Activated CD8-positive, alpha-beta memory T cell treated with anti-CD3 and anti-CD28 coated beads, Interleukin-2, amount 50 U/mL, for 4 hours (primary cell): ENCODE results near the gene PRPF38B.

Source experiments
- DNase-seq: peaks from one replicate; pipeline ENCODE4 v3.0.0-alpha.2; 2020

The PRPF38B gene

GRCh38 chr1:108719656-108720435 is 27.7 kb downstream of the PRPF38B start:
- no peak for DNase-seq

GRCh38 chr1:108722292-108722691 is 30.2 kb downstream of the PRPF38B start:
- no peak for DNase-seq

GRCh38 chr1:108725906-108726305 is 33.8 kb downstream of the PRPF38B start:
- DNase-seq: no peak

- DNase-seq: no peak
Observed at GRCh38 chr1:108728327-108728923, 36.3 kb downstream of the PRPF38B start.

GRCh38 chr1:108729481-108729880 is 37.4 kb downstream of the PRPF38B start:
- DNase-seq: no peak

- no peak for DNase-seq
Observed at GRCh38 chr1:108732398-108732797, 40.3 kb downstream of the PRPF38B start.

GRCh38 chr1:108734171-108734865 is 42.2 kb downstream of the PRPF38B start:
- DNase-seq: no peak

- no peak for DNase-seq
Observed at GRCh38 chr1:108742253-108742652, 50.1 kb downstream of the PRPF38B start.

GRCh38 chr1:108745980-108746381 is 53.9 kb downstream of the PRPF38B start:
- no peak for DNase-seq

- peak; percentile 100 for DNase-seq
Observed at GRCh38 chr1:108746382-108747170, 54.5 kb downstream of the PRPF38B start, which contains the start of gene STXBP3. TSS of gene STXBP3 (plus strand) at chr1:108746674. CDS start at chr1:108746738, 64 bp downstream.

GRCh38 chr1:108747171-108747850 is 55.2 kb downstream of the PRPF38B start:
- peak; percentile 22 for DNase-seq

- no peak for DNase-seq
Observed at GRCh38 chr1:108747898-108748297, 55.8 kb downstream of the PRPF38B start.

GRCh38 chr1:108749081-108749480 is 57.0 kb downstream of the PRPF38B start:
- no peak for DNase-seq

GRCh38 chr1:108750476-108751181 is 58.5 kb downstream of the PRPF38B start:
- DNase-seq: no peak
